ENCODE data around the gene PTPN3. TPM values are rescaled to one million over a fixed set of nuclear protein-coding genes. Genes with fewer than 3 reads are reported as not detected.

PTPN3 gene
- total RNA-seq, 1 experiment from 2014 or later, result not detected

DNA sequence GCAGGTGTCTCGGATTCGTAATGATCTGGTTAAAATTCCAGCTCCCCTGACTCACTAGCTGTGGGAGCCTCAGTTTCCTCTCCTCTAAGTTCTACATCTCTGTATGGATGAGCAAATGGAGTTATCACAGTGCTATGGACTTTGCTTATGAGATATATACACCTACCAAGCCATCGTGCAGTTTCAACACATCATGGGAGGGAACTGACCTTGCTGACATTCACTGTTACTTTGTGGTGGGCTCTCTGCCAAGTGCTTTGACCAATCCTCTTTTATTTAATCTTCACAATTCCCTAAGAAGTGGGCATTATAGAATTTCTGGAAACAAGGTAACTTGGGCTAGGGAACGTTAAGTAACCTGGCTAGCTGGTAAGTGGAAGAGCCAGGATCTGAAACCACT is 70.2 kb downstream of the PTPN3 start:
- Histone ChIP-seq H3K9me3 (ENCODE audit: low read length) (no peaks in the 10 kb centered on the region), H3K27me3 (ENCODE audit: low read length) (no peaks in the 10 kb centered on the region), H4K20me1 (ENCODE audit: insufficient read depth, low read depth, low read length) (no peaks in the 10 kb centered on the region), H3K4me3 (ENCODE audit: low read length) (no peak overlapping the region), H3K27ac (ENCODE audit: low read length) (no peak overlapping the region), H2AFZ (ENCODE audit: low read length) (no peak overlapping the region), H3K9ac (ENCODE audit: low read length) (no peak overlapping the region), H3K4me2 (ENCODE audit: low read depth, low read length, poor library complexity, severe bottlenecking) (no peak overlapping the region), H3K9me2 (replicated peaks; ENCODE audit: insufficient read depth, low read length) (no peaks in the 10 kb centered on the region), H3K36me3 (ENCODE audit: insufficient read depth, low read length) (no peaks in the 10 kb centered on the region), H3K79me2 (ENCODE audit: low read length) (no peaks in the 10 kb centered on the region), H3K4me1 (ENCODE audit: low read length) (no peaks in the 10 kb centered on the region)
- no peak for DNase-seq

DNA sequence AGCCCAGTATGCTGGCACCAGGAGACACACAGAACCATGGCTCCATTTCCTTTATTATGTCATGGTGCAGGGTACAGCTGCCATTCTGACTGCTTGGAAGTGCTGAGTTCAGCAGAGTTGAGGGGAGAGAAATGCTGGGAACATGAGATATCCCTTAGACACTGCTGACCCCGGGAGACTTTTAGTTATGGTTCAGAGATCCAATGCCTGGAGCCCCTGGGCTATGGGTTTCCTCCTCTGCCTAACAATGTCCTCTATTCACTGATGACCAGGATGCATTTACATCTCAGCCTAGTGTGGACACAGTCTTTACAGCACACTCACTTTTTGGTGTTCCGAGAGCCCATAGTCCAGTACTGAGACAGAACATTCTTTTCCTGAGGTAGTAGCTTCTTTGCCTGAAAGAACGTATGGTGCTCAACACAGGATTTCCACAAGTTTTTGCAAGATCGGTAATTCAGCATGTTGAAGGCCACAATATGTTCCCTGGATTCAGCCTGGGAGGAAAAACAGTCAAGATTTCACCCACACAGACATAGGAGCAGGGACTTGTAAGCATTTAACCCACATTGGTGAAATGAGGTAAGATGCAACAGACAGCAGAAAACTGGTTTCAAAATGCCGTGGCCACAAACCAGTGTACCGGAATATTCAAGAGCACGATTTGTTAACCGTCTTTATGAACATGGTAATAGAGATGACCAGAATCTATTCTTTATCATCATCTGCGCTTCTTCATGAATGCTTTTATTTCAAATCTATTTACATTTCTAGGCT is 71.3 kb downstream of the PTPN3 start:
- H4K20me1 ChIP-seq (ENCODE audit: insufficient read depth, low read depth, low read length), result no peaks in the 10 kb centered on the region
- no peak overlapping the region for H2AFZ ChIP-seq (ENCODE audit: low read length)
- H3K27ac ChIP-seq (ENCODE audit: low read length), result no peak overlapping the region
- no peak overlapping the region for H3K4me2 ChIP-seq (ENCODE audit: low read depth, low read length, poor library complexity, severe bottlenecking)
- H3K36me3 ChIP-seq (ENCODE audit: insufficient read depth, low read length), result no peaks in the 10 kb centered on the region
- H3K79me2 ChIP-seq (ENCODE audit: low read length), result no peaks in the 10 kb centered on the region
- no peaks in the 10 kb centered on the region for H3K4me1 ChIP-seq (ENCODE audit: low read length)
- no peak for DNase-seq
- H3K9me2 ChIP-seq (replicated peaks; ENCODE audit: insufficient read depth, low read length), result no peaks in the 10 kb centered on the region
- H3K4me3 ChIP-seq (ENCODE audit: low read length), result no peak overlapping the region
- H3K27me3 ChIP-seq (ENCODE audit: low read length), result no peaks in the 10 kb centered on the region
- no peak overlapping the region for H3K9ac ChIP-seq (ENCODE audit: low read length)
- H3K9me3 ChIP-seq (ENCODE audit: low read length), result no peaks in the 10 kb centered on the region

DNA sequence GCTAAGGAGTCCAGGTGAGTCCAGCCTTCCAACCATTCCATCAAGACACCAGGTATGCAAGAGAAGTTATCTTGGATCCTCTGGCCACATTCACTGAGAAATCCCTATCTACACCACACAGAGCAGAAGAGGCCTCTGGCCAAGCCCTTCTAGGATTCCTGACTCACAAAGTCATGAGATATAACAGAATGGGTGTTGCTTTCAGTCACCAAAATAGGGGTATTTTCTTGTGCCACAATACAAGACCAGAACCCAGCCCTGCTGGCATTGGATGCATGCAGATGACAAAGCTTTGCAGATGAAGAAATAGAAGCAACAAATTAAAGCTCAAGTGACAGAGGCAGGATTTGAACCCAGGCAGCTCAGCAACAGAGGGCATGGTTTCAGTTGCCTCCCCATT is 73.5 kb downstream of the PTPN3 start:
- Histone ChIP-seq H3K9me2 (replicated peaks; ENCODE audit: insufficient read depth, low read length) (no peaks in the 10 kb centered on the region), H3K79me2 (ENCODE audit: low read length) (no peaks in the 10 kb centered on the region), H3K4me1 (ENCODE audit: low read length) (no peaks in the 10 kb centered on the region), H3K9me3 (ENCODE audit: low read length) (no peaks in the 10 kb centered on the region), H3K4me2 (ENCODE audit: low read depth, low read length, poor library complexity, severe bottlenecking) (no peak overlapping the region), H3K9ac (ENCODE audit: low read length) (no peak overlapping the region), H2AFZ (ENCODE audit: low read length) (no peak overlapping the region), H3K36me3 (ENCODE audit: insufficient read depth, low read length) (no peaks in the 10 kb centered on the region), H3K4me3 (ENCODE audit: low read length) (no peak overlapping the region), H4K20me1 (ENCODE audit: insufficient read depth, low read depth, low read length) (no peaks in the 10 kb centered on the region), H3K27ac (ENCODE audit: low read length) (no peak overlapping the region), H3K27me3 (ENCODE audit: low read length) (no peaks in the 10 kb centered on the region)
- DNase-seq, result no peak

DNA sequence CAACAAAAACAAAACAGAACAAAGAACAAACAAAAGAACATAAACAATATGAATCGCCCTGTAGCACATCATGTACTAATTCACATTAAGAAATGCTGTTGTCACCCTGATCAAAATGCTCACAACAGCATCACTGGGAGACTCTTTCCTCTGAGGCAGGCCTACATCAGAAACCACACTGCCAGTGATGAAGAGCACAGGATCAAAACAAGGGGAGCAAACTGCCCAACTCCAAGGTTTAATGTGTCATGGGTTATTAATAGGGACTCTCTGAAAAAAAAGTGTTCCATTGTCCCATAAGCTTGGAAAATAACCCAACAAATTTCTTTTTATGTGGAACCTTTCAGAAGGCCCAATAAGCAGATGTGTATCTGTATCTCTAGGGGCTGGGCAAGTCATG is 74.2 kb downstream of the PTPN3 start:
- H3K79me2 ChIP-seq (ENCODE audit: low read length), result no peaks in the 10 kb centered on the region
- no peak overlapping the region for H3K9ac ChIP-seq (ENCODE audit: low read length)
- no peaks in the 10 kb centered on the region for H4K20me1 ChIP-seq (ENCODE audit: insufficient read depth, low read depth, low read length)
- no peak overlapping the region for H2AFZ ChIP-seq (ENCODE audit: low read length)
- no peaks in the 10 kb centered on the region for H3K36me3 ChIP-seq (ENCODE audit: insufficient read depth, low read length)
- no peak for DNase-seq
- no peaks in the 10 kb centered on the region for H3K9me2 ChIP-seq (replicated peaks; ENCODE audit: insufficient read depth, low read length)
- H3K9me3 ChIP-seq (ENCODE audit: low read length), result no peaks in the 10 kb centered on the region
- H3K4me2 ChIP-seq (ENCODE audit: low read depth, low read length, poor library complexity, severe bottlenecking), result no peak overlapping the region
- no peaks in the 10 kb centered on the region for H3K27me3 ChIP-seq (ENCODE audit: low read length)
- peaks cover 3% of the 10 kb centered on the region for H3K4me1 ChIP-seq (ENCODE audit: low read length)
- no peak overlapping the region for H3K4me3 ChIP-seq (ENCODE audit: low read length)
- H3K27ac ChIP-seq (ENCODE audit: low read length), result no peak overlapping the region

DNA sequence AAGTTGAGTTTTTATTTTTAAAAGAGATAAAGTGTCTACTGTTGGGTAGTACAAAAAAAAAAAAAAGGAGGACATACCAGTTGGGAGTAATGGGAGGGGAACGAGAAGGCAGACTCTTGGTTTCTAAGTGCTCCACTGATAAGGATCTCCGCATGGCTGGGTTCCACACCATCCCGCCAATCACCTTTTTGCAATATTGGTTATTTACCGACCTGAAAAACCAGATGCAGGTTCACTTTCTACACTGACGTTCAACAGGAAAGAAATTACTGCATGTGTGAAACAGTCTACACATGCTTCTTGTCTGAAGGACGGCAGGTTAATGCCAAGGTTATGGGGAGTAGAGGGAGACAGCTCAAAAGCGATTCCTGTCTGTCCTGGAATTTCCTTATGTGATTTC is 75.5 kb downstream of the PTPN3 start:
- no peak overlapping the region for H3K9ac ChIP-seq (ENCODE audit: low read length)
- H3K4me1 ChIP-seq (ENCODE audit: low read length), result peaks cover 6% of the 10 kb centered on the region
- no peaks in the 10 kb centered on the region for H3K9me2 ChIP-seq (replicated peaks; ENCODE audit: insufficient read depth, low read length)
- H3K36me3 ChIP-seq (ENCODE audit: insufficient read depth, low read length), result no peaks in the 10 kb centered on the region
- no peaks in the 10 kb centered on the region for H3K27me3 ChIP-seq (ENCODE audit: low read length)
- no peaks in the 10 kb centered on the region for H3K9me3 ChIP-seq (ENCODE audit: low read length)
- no peak overlapping the region for H3K4me3 ChIP-seq (ENCODE audit: low read length)
- no peak for DNase-seq
- H3K79me2 ChIP-seq (ENCODE audit: low read length), result no peaks in the 10 kb centered on the region
- no peak overlapping the region for H3K4me2 ChIP-seq (ENCODE audit: low read depth, low read length, poor library complexity, severe bottlenecking)
- no peak overlapping the region for H3K27ac ChIP-seq (ENCODE audit: low read length)
- no peak overlapping the region for H2AFZ ChIP-seq (ENCODE audit: low read length)
- H4K20me1 ChIP-seq (ENCODE audit: insufficient read depth, low read depth, low read length), result no peaks in the 10 kb centered on the region

DNA sequence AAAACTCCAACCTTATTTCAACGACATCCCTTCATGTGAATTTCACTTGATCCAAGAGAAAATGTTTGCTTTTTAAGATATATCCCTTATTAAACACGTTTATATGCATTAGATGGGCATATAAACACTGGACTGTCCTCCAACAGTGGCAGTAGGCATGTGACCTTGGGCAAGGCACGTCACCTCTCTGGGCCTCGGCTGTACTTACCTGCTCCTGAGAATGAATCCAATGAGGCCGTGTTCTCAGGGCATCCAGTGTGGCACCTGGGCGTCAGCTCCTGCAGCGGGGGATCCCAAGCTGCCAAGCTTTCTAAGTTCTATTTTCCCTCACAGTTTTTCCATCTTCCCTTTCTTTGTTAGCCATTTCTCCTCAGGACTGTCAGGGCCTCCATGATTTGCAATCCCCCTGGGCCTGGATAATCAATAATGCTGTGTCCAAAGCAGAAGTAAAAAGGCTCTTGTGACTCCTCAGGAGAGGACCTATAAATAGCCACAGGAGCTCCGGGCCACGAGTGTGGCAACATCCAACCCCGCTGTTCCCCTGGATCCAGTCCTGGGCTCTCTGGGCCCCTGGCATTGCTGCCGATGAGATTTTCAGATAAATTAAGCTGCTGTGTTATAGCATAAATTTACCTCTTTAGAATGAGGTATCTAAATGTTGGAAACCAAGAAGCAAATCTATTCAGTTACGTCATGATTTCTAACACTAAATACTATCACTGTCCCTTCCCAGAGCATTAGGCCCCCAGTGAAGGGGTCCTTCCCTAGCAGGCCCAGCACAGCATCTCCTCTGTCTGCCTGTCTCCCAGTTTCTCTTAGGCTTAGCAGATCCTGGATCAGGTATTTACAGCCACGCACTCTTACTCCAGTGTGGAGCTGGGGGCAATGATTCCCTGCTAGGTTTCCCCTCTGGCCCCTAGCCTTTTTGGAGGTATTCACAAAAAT is 76.8 kb downstream of the PTPN3 start:
- peaks cover 6% of the 10 kb centered on the region for H3K4me1 ChIP-seq (ENCODE audit: low read length)
- no peak overlapping the region for H3K9ac ChIP-seq (ENCODE audit: low read length)
- no peaks in the 10 kb centered on the region for H4K20me1 ChIP-seq (ENCODE audit: insufficient read depth, low read depth, low read length)
- no peak overlapping the region for H3K4me2 ChIP-seq (ENCODE audit: low read depth, low read length, poor library complexity, severe bottlenecking)
- no peak for DNase-seq
- no peak overlapping the region for H3K4me3 ChIP-seq (ENCODE audit: low read length)
- H3K9me2 ChIP-seq (replicated peaks; ENCODE audit: insufficient read depth, low read length), result no peaks in the 10 kb centered on the region
- H2AFZ ChIP-seq (ENCODE audit: low read length), result no peak overlapping the region
- no peak overlapping the region for H3K27ac ChIP-seq (ENCODE audit: low read length)
- no peaks in the 10 kb centered on the region for H3K9me3 ChIP-seq (ENCODE audit: low read length)
- no peaks in the 10 kb centered on the region for H3K27me3 ChIP-seq (ENCODE audit: low read length)
- no peaks in the 10 kb centered on the region for H3K79me2 ChIP-seq (ENCODE audit: low read length)
- H3K36me3 ChIP-seq (ENCODE audit: insufficient read depth, low read length), result no peaks in the 10 kb centered on the region

DNA sequence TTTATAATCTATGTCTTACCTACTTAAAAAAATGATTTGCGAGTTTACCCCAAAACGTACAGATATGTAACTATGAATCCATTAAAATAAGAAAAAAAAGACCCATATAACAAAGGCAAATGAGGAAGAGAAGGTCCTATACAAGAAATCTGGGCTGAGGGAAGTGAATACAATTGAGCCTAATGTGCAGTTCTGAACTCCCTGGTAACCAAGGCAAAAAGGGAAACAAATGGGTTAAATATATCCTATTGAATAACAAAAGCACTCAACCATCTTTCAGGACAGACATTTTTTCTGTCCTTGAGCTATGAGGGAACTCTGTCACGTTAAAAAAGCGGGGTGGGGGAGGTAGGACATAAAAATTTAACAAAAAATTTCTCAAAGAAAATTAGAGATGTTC is 78.6 kb downstream of the PTPN3 start:
- Histone ChIP-seq H3K27ac (ENCODE audit: low read length) (no peak overlapping the region), H3K36me3 (ENCODE audit: insufficient read depth, low read length) (no peaks in the 10 kb centered on the region), H3K9me2 (replicated peaks; ENCODE audit: insufficient read depth, low read length) (no peaks in the 10 kb centered on the region), H4K20me1 (ENCODE audit: insufficient read depth, low read depth, low read length) (no peaks in the 10 kb centered on the region), H3K4me1 (ENCODE audit: low read length) (peaks cover 6% of the 10 kb centered on the region), H3K9ac (ENCODE audit: low read length) (no peak overlapping the region), H3K79me2 (ENCODE audit: low read length) (no peaks in the 10 kb centered on the region), H2AFZ (ENCODE audit: low read length) (no peak overlapping the region), H3K4me2 (ENCODE audit: low read depth, low read length, poor library complexity, severe bottlenecking) (no peak overlapping the region), H3K9me3 (ENCODE audit: low read length) (no peaks in the 10 kb centered on the region), H3K27me3 (ENCODE audit: low read length) (no peaks in the 10 kb centered on the region), H3K4me3 (ENCODE audit: low read length) (no peak overlapping the region)
- DNase-seq, result no peak

DNA sequence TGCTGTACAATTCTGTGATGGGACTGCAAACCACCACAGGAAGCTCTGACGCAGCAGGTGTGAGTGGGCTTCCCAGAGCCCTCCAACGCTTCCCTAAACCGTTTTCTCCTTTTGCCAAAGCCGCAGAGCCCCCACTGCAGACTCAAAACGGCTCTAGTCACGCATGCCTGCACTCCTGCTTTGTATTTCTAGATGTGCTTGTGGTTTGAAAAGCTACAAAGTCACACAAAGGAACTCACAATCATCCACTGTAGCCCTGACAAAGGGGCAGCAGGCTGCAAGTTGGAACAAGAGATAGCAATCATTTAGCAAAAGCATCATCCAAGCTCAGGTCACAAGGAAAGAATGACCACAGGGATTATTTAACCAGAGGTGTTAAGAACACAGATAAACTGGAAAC is 79.3 kb downstream of the PTPN3 start:
- no peak overlapping the region for H2AFZ ChIP-seq (ENCODE audit: low read length)
- DNase-seq, result peak; percentile 44
- H3K4me2 ChIP-seq (ENCODE audit: low read depth, low read length, poor library complexity, severe bottlenecking), result no peak overlapping the region
- H3K9ac ChIP-seq (ENCODE audit: low read length), result no peak overlapping the region
- H3K9me3 ChIP-seq (ENCODE audit: low read length), result no peaks in the 10 kb centered on the region
- no peak overlapping the region for H3K4me3 ChIP-seq (ENCODE audit: low read length)
- no peaks in the 10 kb centered on the region for H3K79me2 ChIP-seq (ENCODE audit: low read length)
- H3K36me3 ChIP-seq (ENCODE audit: insufficient read depth, low read length), result no peaks in the 10 kb centered on the region
- H3K4me1 ChIP-seq (ENCODE audit: low read length), result peaks cover 6% of the 10 kb centered on the region
- H3K9me2 ChIP-seq (replicated peaks; ENCODE audit: insufficient read depth, low read length), result no peaks in the 10 kb centered on the region
- H3K27me3 ChIP-seq (ENCODE audit: low read length), result no peaks in the 10 kb centered on the region
- no peaks in the 10 kb centered on the region for H4K20me1 ChIP-seq (ENCODE audit: insufficient read depth, low read depth, low read length)
- H3K27ac ChIP-seq (ENCODE audit: low read length), result no peak overlapping the region
